ENCODE measurements around the gene TNXB.
A peak's percentile ranks its signal among the peaks of the same experiment; 100 is the strongest.
"Not testable (repeated sequence)": the region's sequence is repeated elsewhere in the genome, so short reads cannot be mapped to it uniquely, and the experiment has no call there.

Gene TNXB

GRCh38 chr6:32069460-32069859 is 39.7 kb downstream of the TNXB start:
- no peak overlapping the region for H3K4me3 ChIP-seq (ENCODE audit: control insufficient read depth, low read depth, low read length)
- DNase-seq (ENCODE audit: low read depth) = no peak
- no peak for TF ChIP-seq CTCF (conservative IDR thresholded peaks at IDR 0.05; ENCODE audit: control insufficient read depth, insufficient read depth, low read depth, low read length)

GRCh38 chr6:32068867-32069266 is 40.3 kb downstream of the TNXB start:
- H3K4me3 ChIP-seq (ENCODE audit: control insufficient read depth, low read depth, low read length) = no peak overlapping the region
- TF ChIP-seq CTCF (conservative IDR thresholded peaks at IDR 0.05; ENCODE audit: control insufficient read depth, insufficient read depth, low read depth, low read length) = no peak
- no peak for DNase-seq (ENCODE audit: low read depth)

- not testable (repeated sequence) for DNase-seq (ENCODE audit: low read depth); H3K4me3 ChIP-seq (ENCODE audit: control insufficient read depth, low read depth, low read length)
Observed at GRCh38 chr6:32068315-32068714, 40.8 kb downstream of the TNXB start.

GRCh38 chr6:32067521-32067920 is 41.6 kb downstream of the TNXB start:
- DNase-seq (ENCODE audit: low read depth); H3K4me3 ChIP-seq (ENCODE audit: control insufficient read depth, low read depth, low read length): not testable (repeated sequence)

GRCh38 chr6:32064706-32065105 is 44.4 kb downstream of the TNXB start:
- TF ChIP-seq CTCF (conservative IDR thresholded peaks at IDR 0.05; ENCODE audit: control insufficient read depth, insufficient read depth, low read depth, low read length) = no peak
- no peak for DNase-seq (ENCODE audit: low read depth)
- no peak overlapping the region for H3K4me3 ChIP-seq (ENCODE audit: control insufficient read depth, low read depth, low read length)

GRCh38 chr6:32060966-32061655 is 48.0 kb downstream of the TNXB start:
- H3K4me3 ChIP-seq (ENCODE audit: control insufficient read depth, low read depth, low read length) = no peak overlapping the region

GRCh38 chr6:32058511-32058963 is 50.6 kb downstream of the TNXB start:
- no peak for TF ChIP-seq CTCF (conservative IDR thresholded peaks at IDR 0.05; ENCODE audit: control insufficient read depth, insufficient read depth, low read depth, low read length)
- peak; percentile 71 for DNase-seq (ENCODE audit: low read depth)
- no peak overlapping the region for H3K4me3 ChIP-seq (ENCODE audit: control insufficient read depth, low read depth, low read length)

More at GRCh38 chr6:32060966-32061655, 48.0 kb downstream of the TNXB start:
- no peak for TF ChIP-seq CTCF (conservative IDR thresholded peaks at IDR 0.05; ENCODE audit: control insufficient read depth, insufficient read depth, low read depth, low read length)
- DNase-seq (ENCODE audit: low read depth) = no peak

GRCh38 chr6:32057966-32058365 is 51.2 kb downstream of the TNXB start:
- no peak for TF ChIP-seq CTCF (conservative IDR thresholded peaks at IDR 0.05; ENCODE audit: control insufficient read depth, insufficient read depth, low read depth, low read length)
- no peak overlapping the region for H3K4me3 ChIP-seq (ENCODE audit: control insufficient read depth, low read depth, low read length)
- no peak for DNase-seq (ENCODE audit: low read depth)

All from fibroblast of mammary gland (primary cell).